Activated naive CD4-positive, alpha-beta T cell treated with anti-CD3 and anti-CD28 coated beads, Interleukin-2, amount 50 U/mL, for 24 hours (primary cell): ENCODE measurements around the gene BEST1.

Experiments used
- H3K27ac Mint-ChIP-seq: one replicate; pipeline ENCODE4 v1.8.0; 2021; ENCODE audit warnings: mild to moderate bottlenecking, mixed read lengths
- H3K27me3 Mint-ChIP-seq: one replicate; pipeline ENCODE4 v1.8.0; 2021; ENCODE audit warnings: mixed read lengths
- H3K36me3 Mint-ChIP-seq: one replicate; pipeline ENCODE4 v1.8.0; 2021; ENCODE audit warnings: mixed read lengths
- H3K4me1 Mint-ChIP-seq: one replicate; pipeline ENCODE4 v1.8.0; 2021; ENCODE audit warnings: mixed read lengths
- H3K4me3 Mint-ChIP-seq: one replicate; pipeline ENCODE4 v1.8.0; 2021; ENCODE audit warnings: mild to moderate bottlenecking, mixed read lengths
- H3K9me3 Mint-ChIP-seq: one replicate; pipeline ENCODE4 v1.8.0; 2021; ENCODE audit warnings: mixed read lengths

BEST1 gene

DNA sequence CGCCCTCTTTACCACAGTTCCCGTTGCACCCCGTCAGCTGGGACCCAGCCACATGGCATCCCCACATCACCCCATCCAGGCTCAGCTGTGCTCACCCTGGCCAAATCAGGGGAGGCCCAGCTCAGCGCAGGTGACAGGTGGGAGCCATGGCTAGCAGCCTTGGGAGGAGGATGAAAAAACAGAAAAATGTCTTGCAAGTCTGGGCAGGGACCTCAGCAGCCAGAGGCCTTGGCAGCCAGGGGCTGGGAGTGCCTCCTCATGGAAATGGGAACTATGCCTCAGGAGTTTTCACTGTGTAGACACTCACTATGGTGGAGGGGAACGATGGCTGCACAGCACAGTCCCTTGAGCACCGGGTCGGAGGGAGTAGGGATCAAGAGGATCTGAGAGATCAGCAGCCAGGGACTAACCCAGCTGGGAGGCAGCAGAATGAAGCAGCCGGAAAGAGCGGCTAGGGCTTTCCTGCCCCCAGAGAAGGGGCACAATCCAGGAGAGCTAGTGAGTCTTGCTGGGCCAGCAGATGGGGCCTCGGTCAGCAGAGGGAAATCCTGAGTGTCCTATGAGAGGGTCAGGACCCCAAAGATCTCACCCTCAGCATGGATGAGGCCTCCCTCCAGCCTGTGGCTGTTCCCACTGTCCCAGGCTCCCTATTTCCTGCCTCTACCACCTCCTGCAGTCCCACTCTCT lies 23.5 kb downstream of the BEST1 start:
- Mint-ChIP-seq H3K9me3 (no peaks in the 10 kb centered on the region), H3K27ac (peak overlapping the region; percentile 85), H3K4me3 (no peak overlapping the region), H3K36me3 (no peaks in the 10 kb centered on the region), H3K27me3 (no peaks in the 10 kb centered on the region), H3K4me1 (peaks cover 47% of the 10 kb centered on the region)

DNA sequence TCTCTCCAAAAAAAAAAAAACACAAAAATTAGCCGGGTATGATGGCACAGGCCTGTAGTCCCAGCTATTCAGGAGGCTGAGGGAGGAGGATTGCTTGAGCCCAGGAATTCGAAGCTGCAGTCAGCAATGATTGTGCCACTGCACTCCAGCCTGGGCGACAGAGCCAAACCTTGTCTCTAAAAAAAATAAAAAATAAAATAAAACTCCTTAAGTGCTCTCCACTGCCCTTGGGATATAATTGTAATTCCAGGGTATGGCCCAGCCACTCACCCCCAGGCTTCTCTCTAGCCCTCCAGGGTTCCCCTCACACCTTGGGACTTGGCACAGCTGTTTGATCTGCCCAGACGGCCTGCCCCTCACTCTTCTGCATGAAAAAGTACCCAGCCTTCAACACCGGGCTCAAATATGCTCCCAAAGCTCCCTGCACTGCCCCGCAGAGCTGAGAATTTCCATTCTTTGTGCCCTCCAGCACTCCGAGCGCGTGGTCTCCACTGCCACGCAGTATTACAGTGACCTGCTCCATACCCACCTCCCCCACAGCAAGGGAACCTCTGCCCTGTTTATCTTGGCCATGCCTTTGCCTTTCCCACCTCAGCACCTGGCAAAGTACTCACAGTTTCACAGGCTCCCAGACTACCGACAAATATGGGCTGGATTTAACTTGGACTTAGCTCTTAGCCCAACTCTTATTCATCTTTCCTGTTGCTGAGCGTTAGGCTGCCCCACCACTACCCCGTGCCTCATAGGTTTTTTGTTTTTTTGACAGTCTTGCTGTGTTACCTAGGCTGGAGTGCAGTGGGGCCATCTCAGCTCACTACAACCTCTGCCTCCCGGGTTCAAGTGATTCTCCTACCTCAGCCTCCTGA lies 24.8 kb downstream of the BEST1 start:
- H3K27me3 Mint-ChIP-seq = no peaks in the 10 kb centered on the region
- H3K9me3 Mint-ChIP-seq = no peaks in the 10 kb centered on the region
- no peak overlapping the region for H3K4me3 Mint-ChIP-seq
- H3K27ac Mint-ChIP-seq = peak overlapping the region; percentile 43
- no peaks in the 10 kb centered on the region for H3K36me3 Mint-ChIP-seq
- H3K4me1 Mint-ChIP-seq = peaks cover 33% of the 10 kb centered on the region

DNA sequence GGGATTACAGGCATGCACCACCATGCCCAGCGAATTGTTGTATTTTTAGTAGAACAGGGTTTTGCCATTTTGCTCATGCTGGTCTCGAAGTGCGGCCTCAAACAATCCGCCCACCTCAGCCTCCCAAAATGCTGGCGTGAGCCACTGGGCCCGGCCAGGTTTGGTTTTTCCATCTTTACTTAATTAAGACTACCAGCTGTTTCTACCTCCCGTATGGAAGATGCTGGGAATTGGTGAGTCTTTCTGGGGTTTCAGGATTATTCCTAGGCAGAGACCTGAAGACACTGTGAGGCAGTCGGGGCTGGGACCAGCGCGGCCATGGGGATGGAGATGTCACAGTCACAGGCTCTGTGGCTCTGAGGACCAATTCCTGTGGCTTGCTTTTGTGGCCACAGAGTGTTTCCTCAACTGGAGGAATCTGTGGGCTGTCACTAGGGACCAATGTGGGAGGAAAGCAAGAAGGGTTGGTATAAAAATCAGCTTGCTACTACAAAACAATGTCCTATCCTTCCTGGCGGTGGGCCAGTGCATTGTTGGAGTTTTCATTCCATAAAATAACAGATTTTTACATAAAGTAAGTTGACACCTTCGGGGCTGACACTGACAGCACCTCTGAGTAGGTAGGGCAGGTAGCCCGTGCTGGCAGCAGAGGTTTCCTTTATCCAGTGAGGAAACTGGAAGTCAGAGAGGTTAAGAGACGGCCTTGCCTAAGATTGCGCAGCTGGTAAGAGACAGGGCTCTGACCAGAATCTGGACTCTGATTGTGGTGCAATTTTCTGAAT lies 25.7 kb downstream of the BEST1 start:
- Mint-ChIP-seq H3K4me1 (peaks cover 26% of the 10 kb centered on the region), H3K36me3 (no peaks in the 10 kb centered on the region), H3K9me3 (no peaks in the 10 kb centered on the region), H3K27ac (no peak overlapping the region), H3K27me3 (no peaks in the 10 kb centered on the region), H3K4me3 (no peak overlapping the region)

DNA sequence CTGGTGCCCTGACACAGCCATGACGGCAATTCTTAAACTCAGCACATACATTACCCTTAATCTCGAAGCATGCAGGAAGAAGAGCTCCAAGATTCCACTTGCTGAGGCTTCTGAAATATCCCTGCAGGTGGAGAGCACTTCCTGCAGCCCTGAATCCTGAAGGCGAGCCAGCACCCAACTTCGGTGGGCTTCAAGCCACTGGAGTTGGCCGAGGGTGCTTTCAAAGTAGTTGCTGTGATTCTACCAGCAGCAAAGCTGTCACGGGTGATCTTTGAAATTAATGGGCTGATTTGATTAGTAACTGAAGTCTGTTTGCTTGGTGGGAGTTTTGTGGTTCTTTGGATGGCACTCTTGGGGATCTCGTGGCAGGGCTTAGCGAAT lies 26.3 kb downstream of the BEST1 start:
- H3K27ac Mint-ChIP-seq = no peak overlapping the region
- peaks cover 20% of the 10 kb centered on the region for H3K4me1 Mint-ChIP-seq
- H3K36me3 Mint-ChIP-seq = no peaks in the 10 kb centered on the region
- no peaks in the 10 kb centered on the region for H3K27me3 Mint-ChIP-seq
- H3K4me3 Mint-ChIP-seq = no peak overlapping the region
- H3K9me3 Mint-ChIP-seq = no peaks in the 10 kb centered on the region

DNA sequence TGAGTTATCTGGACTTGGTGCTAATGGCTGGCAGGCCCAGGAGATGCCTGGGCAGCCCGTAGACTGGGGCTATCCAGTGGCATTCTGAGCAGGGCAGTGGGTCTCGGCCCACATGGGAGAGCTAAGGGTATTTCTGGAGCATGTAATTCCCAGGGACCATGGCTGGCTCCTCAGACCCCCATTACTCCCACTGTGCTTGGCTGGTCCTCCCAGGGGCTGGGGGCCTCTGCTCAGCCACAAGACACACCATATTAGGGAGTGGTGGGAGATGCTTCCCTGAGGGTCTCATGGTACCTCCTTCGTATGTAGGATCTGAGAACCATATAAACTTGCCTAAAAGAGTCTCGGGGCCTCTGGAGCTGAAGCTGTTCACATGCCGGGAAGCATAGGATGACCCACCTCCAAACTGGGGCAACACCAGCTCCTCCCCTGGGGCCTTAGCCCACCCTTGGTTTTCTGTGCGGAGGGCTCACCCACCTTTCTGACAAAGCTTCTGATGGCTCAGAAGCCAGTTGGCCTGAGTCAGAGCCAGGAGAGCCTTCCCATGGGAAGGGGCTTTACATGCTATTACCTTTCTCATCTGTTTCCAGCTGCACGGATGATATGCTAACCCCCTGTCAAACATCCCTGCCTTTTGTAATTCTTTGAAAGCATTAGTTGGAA lies 26.8 kb downstream of the BEST1 start:
- no peaks in the 10 kb centered on the region for H3K9me3 Mint-ChIP-seq
- no peak overlapping the region for H3K4me3 Mint-ChIP-seq
- H3K27me3 Mint-ChIP-seq = no peaks in the 10 kb centered on the region
- H3K4me1 Mint-ChIP-seq = peaks cover 16% of the 10 kb centered on the region
- no peaks in the 10 kb centered on the region for H3K36me3 Mint-ChIP-seq
- no peak overlapping the region for H3K27ac Mint-ChIP-seq

DNA sequence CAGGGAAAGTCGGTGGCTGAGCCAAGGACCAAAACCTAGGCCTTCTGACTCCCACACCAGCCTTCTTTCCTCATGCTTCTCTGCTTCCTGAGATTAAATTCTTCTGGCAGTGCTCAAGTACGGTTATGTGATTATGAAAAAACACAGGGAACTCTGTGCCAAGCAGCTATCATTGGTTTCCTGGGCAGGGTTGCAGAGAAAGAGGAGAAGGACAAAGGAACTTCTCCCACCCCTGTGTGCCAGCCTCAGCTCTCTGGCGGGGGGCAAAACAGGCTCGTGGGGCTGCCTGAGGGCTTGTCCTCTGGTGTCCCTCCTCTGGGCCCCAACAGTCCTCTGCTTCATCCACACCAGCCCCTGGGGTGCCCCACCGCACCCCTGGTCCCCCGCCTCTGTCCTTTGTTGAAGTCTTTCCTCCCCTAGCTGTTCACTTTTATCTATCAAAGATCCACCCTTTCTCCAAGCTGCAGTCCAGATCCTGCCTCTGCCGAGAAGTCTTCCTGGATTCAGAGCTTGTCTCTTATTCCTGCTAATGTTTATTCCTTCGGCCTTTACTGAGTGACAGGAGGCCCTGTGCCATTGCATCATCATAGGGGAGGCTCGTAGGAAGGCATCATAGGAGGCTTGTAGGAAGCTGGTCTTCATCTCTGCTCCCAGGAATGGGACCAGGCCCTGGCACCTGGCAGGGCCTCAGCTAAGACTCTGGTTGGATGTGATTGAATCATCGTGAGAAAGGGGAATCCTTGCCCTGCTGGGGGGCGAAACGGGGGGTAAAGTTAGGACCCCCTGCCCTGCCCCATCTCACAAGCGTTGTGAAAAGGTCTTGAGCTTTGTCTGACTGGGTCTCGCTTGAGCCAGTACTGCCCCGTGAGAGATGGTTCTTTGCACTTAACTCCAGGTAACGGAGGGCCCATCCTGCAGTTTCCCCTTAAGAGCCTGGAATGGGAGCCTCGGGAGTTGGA lies 28.8 kb downstream of the BEST1 start:
- Mint-ChIP-seq H3K4me1 (no peaks in the 10 kb centered on the region), H3K27ac (no peak overlapping the region), H3K36me3 (peaks cover 2% of the 10 kb centered on the region), H3K9me3 (no peaks in the 10 kb centered on the region), H3K4me3 (no peak overlapping the region), H3K27me3 (no peaks in the 10 kb centered on the region)

DNA sequence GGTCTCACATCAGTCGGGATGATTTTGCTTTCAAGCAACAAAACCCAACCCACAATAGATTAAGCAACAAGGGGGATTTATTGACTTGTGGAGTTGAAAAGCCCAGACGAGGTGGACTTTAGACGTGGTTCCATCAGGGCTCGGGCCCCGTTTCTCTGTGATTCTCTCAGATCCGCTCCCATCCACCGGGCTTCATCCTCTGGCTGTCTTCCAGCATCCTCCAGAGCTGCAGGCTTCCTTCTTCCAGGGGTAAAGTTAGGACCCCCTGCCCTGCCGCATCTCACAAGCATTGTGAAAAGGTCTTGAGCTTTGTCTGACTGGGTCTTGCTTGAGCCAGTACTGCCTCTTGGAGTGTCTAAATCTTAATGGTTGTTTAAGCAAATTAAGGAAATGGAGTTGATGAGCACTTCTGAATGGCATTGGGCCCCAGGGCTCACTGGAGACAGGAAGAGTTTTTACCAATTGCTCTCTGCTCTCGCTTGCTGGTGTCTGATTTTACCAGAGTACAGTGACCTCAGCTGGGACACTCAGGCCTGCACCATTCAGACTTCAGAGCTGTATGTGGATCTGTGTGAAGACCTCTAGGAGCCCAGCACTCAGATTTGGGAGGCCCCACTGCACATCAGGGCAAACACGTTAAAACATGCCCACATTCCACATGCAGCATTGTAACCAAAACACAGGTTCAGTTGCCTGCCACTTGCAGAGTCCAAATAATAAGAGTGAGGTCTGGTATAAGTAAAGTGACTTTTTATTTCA lies 30.8 kb downstream of the BEST1 start:
- no peaks in the 10 kb centered on the region for H3K9me3 Mint-ChIP-seq
- H3K4me3 Mint-ChIP-seq = no peak overlapping the region
- no peaks in the 10 kb centered on the region for H3K4me1 Mint-ChIP-seq
- H3K27me3 Mint-ChIP-seq = no peaks in the 10 kb centered on the region
- H3K36me3 Mint-ChIP-seq = peaks cover 6% of the 10 kb centered on the region
- H3K27ac Mint-ChIP-seq = no peak overlapping the region

DNA sequence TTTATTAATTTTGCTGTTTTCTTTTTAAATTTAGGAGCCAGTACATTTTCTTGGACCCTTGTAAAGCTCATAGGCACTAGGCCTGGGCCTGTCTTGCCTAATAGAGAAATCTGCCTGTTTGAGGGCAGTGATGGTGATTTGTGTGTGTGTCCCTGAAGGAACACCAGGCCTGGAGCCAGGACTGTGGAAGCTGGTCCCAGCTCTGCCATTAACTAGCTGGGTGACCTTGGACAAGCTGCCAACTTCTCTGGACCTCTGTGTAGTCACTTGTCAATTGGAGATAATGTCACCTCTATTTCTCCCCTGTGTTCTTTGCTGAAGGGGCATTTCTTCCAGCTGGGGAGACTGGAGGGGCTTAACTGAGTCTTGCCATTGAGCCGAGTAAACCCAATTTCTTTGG lies 33.3 kb downstream of the BEST1 start:
- peaks cover 5% of the 10 kb centered on the region for H3K9me3 Mint-ChIP-seq
- no peaks in the 10 kb centered on the region for H3K4me1 Mint-ChIP-seq
- H3K36me3 Mint-ChIP-seq = peaks cover 17% of the 10 kb centered on the region
- H3K27me3 Mint-ChIP-seq = no peaks in the 10 kb centered on the region
- H3K4me3 Mint-ChIP-seq = no peak overlapping the region
- H3K27ac Mint-ChIP-seq = no peak overlapping the region

DNA sequence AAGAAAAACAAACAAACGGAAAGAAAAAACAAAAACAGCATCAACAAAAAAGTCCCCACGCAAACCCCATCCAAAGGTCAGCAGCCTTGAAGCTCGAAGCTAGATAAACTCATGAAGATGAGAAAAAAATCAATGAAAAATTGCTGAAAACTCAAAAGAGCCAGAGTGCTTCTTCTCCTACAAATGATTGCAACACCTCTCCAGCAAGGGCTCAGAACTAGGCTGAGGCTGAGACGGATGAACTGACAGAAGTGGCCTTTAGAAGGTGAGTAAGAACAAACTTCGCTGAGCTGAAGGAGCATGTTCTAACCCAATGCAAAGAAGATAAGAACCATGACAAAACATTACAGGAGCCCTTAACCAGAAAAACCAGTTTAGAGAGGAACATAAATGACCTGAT lies 35.7 kb downstream of the BEST1 start:
- Mint-ChIP-seq H3K27ac (no peak overlapping the region), H3K4me3 (no peak overlapping the region), H3K36me3 (peaks cover 19% of the 10 kb centered on the region), H3K9me3 (peaks cover 5% of the 10 kb centered on the region), H3K4me1 (no peaks in the 10 kb centered on the region), H3K27me3 (no peaks in the 10 kb centered on the region)

DNA sequence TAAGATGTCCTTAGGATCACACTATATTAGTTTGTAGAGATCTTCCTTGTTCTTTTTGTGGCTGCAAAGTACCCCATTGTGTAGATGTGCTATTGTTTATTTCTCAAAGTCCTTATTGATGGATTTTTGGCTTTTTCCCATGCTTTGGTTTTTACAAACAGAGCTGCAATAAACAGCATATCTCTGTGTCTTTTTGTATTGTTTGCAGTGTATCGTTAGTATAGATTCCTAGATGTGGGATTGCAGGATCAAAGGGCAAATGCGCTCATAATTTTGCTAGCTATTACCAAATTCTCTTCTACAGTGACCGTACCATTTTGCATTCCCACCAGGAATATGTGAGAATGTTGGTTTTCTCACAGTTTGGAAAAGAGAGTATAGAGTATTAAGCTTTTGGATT lies 44.8 kb downstream of the BEST1 start:
- H3K4me3 Mint-ChIP-seq = no peak overlapping the region
- peaks cover 5% of the 10 kb centered on the region for H3K9me3 Mint-ChIP-seq
- H3K27me3 Mint-ChIP-seq = no peaks in the 10 kb centered on the region
- H3K27ac Mint-ChIP-seq = no peak overlapping the region
- peaks cover 12% of the 10 kb centered on the region for H3K36me3 Mint-ChIP-seq
- H3K4me1 Mint-ChIP-seq = no peaks in the 10 kb centered on the region

DNA sequence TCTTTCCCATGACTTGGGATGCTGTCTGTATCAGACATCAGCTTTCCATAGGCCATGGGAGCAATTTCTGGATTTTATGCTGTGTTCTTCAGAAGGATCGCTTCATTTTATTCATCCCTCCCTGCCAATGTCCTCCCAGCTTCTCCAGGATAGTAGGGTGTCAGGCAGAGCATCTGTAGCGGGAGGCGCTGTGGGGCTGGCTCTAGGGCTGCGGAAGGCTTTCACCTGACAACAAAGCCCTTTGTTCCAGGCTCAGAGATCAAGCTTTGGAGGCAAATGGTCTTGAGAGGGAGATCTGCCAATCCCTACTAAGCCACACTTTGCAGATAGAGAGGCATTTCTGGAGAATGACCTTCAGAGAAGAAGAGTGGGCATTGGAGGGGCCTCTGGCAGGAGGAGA lies 46.8 kb downstream of the BEST1 start:
- no peaks in the 10 kb centered on the region for H3K27me3 Mint-ChIP-seq
- no peak overlapping the region for H3K4me3 Mint-ChIP-seq
- H3K27ac Mint-ChIP-seq = no peak overlapping the region
- H3K4me1 Mint-ChIP-seq = no peaks in the 10 kb centered on the region
- H3K9me3 Mint-ChIP-seq = peaks cover 4% of the 10 kb centered on the region
- H3K36me3 Mint-ChIP-seq = peaks cover 13% of the 10 kb centered on the region

DNA sequence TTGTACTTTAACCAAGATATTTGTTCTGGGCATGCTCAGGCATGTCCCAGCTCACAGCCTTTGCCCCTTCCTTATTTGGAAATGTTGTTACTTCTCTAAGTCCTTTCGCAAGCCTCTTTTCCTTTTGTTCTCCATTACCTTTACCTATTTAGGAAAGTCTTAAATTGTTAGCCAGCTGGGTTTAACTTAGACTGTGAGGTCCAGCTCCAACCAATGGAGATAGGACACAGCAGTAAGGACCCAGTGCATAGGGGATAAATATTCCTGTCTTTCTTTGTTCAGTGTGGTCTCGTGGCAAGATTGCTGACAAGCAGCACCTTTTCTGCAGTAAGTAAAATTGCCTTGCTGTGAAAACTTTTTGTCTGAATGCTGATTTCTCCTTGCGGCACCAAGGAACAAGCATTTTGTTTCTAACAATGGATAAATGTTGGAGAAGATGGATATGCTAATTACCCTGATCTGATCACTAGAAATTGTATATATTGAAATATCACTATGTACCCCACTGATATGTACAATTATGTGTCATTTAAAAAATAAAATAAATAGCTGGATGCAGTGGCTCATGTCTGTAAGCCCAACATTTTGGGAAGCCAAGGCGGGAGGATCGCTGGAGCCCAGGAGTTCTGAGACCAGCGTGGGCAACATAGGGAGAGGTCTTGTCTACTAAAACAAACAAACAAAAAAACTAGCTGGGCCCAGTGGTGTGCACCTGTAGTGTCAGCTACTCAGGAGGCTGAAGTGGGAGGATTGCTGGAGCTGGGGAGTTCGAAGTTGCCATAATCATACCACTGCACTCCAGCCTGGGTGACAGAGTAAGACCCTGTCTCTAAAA lies 49.2 kb downstream of the BEST1 start:
- Mint-ChIP-seq H3K4me1 (no peaks in the 10 kb centered on the region), H3K4me3 (no peak overlapping the region), H3K36me3 (peaks cover 13% of the 10 kb centered on the region), H3K27ac (no peak overlapping the region), H3K9me3 (no peaks in the 10 kb centered on the region), H3K27me3 (no peaks in the 10 kb centered on the region)
